Measurements from ENCODE around the gene EIF4B. TPM values are rescaled to one million over a fixed set of nuclear protein-coding genes. Genes with fewer than 3 reads are reported as not detected.

Gene EIF4B
- total and polyA plus RNA-seq, 12 donors: 77.1 to 800 (median 557) TPM

GRCh38 chr12:53036802-53037201 lies 30.5 kb downstream of the EIF4B start:
- no peak for DNase-seq
- intact Hi-C loops (cut with DNase I): no loop called here
- no peaks in the 10 kb centered on the region for H3K27me3 ChIP-seq
- no peaks in the 10 kb centered on the region for H3K9me3 ChIP-seq (replicated peaks in 1 of 3)
- 82 to 89% (median 86%) methylated on average over 3 of the region's 3 CpGs for WGBS, 4 donors
- H3K4me3 ChIP-seq: no peak overlapping the region
- peaks cover 4 to 75% of the 10 kb centered on the region in 2 donors for H3K36me3 ChIP-seq (replicated peaks in 1 of 2)
- TF ChIP-seq POLR2A (IDR thresholded peaks at IDR 0.05) (no peak), CTCF (IDR thresholded peaks at IDR 0.05) (no peak)
- peaks cover 4 to 16% of the 10 kb centered on the region in 2 donors for H3K4me1 ChIP-seq (replicated peaks in 1 of 2)
- no peak overlapping the region for H3K27ac ChIP-seq

GRCh38 chr12:53039851-53040250 lies 33.6 kb downstream of the EIF4B start:
- intact Hi-C loops (cut with DNase I): no loop called here
- peak overlapping the region in 2 of 5 donors; percentile 33 to 90 for H3K27ac ChIP-seq
- H3K27me3 ChIP-seq: no peaks in the 10 kb centered on the region
- 65 to 84% (median 71%) methylated on average over 4 of the region's 4 CpGs for WGBS, 4 donors
- H3K9me3 ChIP-seq (replicated peaks in 1 of 3): no peaks in the 10 kb centered on the region
- H3K4me3 ChIP-seq: no peak overlapping the region
- TF ChIP-seq CTCF (IDR thresholded peaks at IDR 0.05): no peak
- no peak for TF ChIP-seq POLR2A (IDR thresholded peaks at IDR 0.05)
- peaks cover 4 to 49% of the 10 kb centered on the region in 2 donors for H3K36me3 ChIP-seq (replicated peaks in 1 of 2)
- DNase-seq: no peak
- peaks cover 4 to 42% of the 10 kb centered on the region in 2 donors for H3K4me1 ChIP-seq (replicated peaks in 1 of 2)

- Histone ChIP-seq H3K27ac (peak overlapping the region in 4 of 5 donors; percentile 12 to 99 (median 57)), H3K4me1 (replicated peaks in 1 of 2) (peaks cover 18 to 61% of the 10 kb centered on the region in 2 donors), H3K36me3 (replicated peaks in 1 of 2) (peaks cover 1 to 19% of the 10 kb centered on the region in 2 donors), H3K27me3 (no peaks in the 10 kb centered on the region), H3K4me3 (no peak overlapping the region), H3K9me3 (replicated peaks in 1 of 3) (no peaks in the 10 kb centered on the region)
- TF ChIP-seq POLR2A (IDR thresholded peaks at IDR 0.05) (no peak), CTCF (IDR thresholded peaks at IDR 0.05) (no peak)
- 62 to 69% (median 69%) methylated on average over 6 to 7 of the region's 7 CpGs for WGBS, 4 donors
- DNase-seq: peak in 2 of 7 donors; percentile 2 to 52
- intact Hi-C loops (cut with DNase I): no loop called here
Measured at GRCh38 chr12:53042607-53043454, 36.6 kb downstream of the EIF4B start.

- H3K27me3 ChIP-seq: no peaks in the 10 kb centered on the region
- 62 to 77% (median 70%) methylated on average over 10 of the region's 10 CpGs for WGBS, 4 donors
- H3K4me1 ChIP-seq (replicated peaks in 1 of 2): peaks cover 28 to 62% of the 10 kb centered on the region in 2 donors
- no peak for TF ChIP-seq POLR2A (IDR thresholded peaks at IDR 0.05)
- no peak for TF ChIP-seq CTCF (IDR thresholded peaks at IDR 0.05)
- peaks cover 0 to 12% of the 10 kb centered on the region in 2 donors for H3K36me3 ChIP-seq (replicated peaks in 1 of 2)
- peak overlapping the region in 3 of 5 donors; percentile 91 to 99 (median 99) for H3K27ac ChIP-seq
- H3K4me3 ChIP-seq: no peak overlapping the region
- intact Hi-C loops (cut with DNase I): no loop called here
- peak in 5 of 7 donors; percentile 17 to 60 (median 37) for DNase-seq
- H3K9me3 ChIP-seq (replicated peaks in 1 of 3): no peaks in the 10 kb centered on the region
Measured at GRCh38 chr12:53044052-53044581, 37.9 kb downstream of the EIF4B start.

Data from adrenal gland (tissue), 12 donors.